Retinal pigment epithelial cell (primary cell): ENCODE data around the gene STN1.
A peak's percentile ranks its signal among the peaks of the same experiment; 100 is the strongest.
"Not testable (repeated sequence)": the region's sequence is repeated elsewhere in the genome, so short reads cannot be mapped to it uniquely, and the experiment has no call there.

Experiments
- DNase-seq: peaks from one replicate; pipeline ENCODE4 v3.0.0-alpha.2; 2010; ENCODE audit warnings: low read depth
- H3K4me3 ChIP-seq: 2 replicates; pipeline ENCODE4 v1.5.1; 2011; ENCODE audit warnings: mild to moderate bottlenecking, low read length, control low read depth, moderate library complexity
- TF ChIP-seq, protein P1 (sequence below): conservative IDR thresholded peaks from 2 replicates; pipeline ENCODE4 v1.5.1; 2011; ENCODE audit warnings: low read depth, low read length, control low read depth, inconsistent platforms

STN1 gene

DNA sequence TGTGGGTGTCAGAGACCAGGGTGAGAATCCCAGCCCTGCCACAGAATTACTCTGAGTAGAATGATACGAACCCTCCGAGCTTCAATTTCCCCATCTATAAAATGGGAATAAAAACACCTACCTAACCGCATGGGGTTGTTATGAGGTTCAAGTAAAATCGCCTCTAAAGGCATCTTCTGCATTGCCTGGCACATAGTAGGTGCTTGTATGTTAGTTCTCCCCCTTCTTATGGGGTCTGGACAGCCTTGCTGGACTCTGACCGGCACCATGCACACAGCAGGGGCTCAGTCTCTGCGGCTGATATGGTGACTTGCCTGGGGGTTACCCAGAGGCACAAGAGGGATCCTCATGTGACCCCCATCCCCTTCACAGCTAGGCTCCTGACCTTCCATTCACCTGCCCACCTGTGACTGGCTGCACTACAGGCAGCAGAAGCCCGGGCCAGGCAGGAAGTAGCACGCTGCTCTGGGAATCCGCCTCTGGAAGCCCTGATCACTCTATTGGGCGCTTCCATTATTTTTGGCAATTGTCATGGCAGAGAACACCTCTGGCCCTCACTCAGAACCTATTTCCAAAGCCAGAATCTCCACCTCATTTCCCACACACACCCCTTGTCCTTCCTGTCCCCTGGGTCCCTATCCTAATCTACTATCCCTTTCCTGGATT lies 68.6 kb downstream of the STN1 start:
- H3K4me3 ChIP-seq: no peak overlapping the region
- TF ChIP-seq, protein P1, sequence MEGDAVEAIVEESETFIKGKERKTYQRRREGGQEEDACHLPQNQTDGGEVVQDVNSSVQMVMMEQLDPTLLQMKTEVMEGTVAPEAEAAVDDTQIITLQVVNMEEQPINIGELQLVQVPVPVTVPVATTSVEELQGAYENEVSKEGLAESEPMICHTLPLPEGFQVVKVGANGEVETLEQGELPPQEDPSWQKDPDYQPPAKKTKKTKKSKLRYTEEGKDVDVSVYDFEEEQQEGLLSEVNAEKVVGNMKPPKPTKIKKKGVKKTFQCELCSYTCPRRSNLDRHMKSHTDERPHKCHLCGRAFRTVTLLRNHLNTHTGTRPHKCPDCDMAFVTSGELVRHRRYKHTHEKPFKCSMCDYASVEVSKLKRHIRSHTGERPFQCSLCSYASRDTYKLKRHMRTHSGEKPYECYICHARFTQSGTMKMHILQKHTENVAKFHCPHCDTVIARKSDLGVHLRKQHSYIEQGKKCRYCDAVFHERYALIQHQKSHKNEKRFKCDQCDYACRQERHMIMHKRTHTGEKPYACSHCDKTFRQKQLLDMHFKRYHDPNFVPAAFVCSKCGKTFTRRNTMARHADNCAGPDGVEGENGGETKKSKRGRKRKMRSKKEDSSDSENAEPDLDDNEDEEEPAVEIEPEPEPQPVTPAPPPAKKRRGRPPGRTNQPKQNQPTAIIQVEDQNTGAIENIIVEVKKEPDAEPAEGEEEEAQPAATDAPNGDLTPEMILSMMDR: no peak
- DNase-seq: no peak

DNA sequence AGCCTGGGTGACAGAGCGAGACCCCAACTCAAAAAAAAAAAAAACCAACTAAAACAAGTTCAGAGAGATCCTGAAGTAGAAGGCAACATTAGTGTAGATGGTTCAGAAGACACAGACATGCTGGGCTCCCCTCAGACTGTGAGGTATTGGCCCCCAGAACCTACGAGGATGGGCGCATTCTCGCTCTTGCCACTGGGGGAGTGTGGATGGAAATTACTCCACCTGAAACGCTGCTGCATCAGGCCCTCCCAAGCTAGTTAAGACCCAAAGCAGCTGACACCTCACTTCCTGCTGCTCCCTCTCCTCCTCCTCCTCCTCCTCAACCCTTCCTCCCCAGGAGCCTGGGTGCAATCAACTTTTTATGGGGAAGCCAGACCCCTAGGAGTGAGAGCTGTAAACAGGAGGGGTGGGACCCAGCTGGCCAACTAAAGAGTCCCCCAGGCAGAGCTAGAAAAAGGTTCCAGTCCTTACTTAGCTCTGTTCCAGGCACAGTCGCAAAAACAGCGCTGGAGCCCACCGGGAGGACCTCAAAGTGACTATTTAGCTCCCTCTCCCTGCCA lies 70.0 kb downstream of the STN1 start:
- TF ChIP-seq, protein P1: peak; percentile 47
- no peak for DNase-seq
- no peak overlapping the region for H3K4me3 ChIP-seq

DNA sequence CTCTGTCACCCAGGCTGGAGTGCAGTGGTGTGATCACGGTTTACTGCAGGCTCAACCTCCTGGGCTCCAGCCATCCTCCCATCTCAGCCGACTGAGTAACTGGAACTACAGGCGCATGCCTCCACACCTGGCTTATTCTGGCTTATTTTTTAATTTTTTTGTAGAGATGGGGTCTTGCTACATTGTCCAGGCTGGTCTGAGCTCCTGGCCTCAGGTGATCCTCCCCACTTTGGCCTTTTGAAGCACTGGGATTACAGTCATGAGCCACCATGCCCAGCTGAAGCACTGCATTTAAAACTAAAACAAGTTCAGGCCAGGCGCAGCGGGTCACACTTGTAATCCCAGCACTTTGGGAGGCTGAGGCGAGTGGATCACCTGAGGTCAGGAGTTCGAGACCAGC lies 70.6 kb downstream of the STN1 start:
- no peak overlapping the region for H3K4me3 ChIP-seq
- TF ChIP-seq, protein P1: no peak
- DNase-seq: no peak

DNA sequence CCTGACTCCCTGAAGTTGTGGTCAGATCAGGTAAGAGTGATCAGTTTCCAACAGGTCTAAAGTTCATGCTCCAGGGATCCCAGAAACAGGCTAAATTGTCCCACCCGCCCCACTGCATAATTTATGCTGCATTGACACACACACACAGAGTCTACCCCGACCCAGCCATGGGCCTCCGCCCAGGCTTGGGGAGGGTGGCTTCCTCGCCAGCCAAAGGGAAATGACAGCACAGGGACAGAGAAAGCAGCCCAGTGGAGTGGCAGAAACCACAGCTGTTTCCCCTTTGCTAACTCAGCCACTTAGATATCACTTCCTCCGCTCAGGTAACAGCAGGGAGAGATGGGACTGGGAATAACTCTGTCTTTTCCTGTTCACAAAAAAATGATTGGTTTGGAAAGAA lies 72.0 kb downstream of the STN1 start:
- H3K4me3 ChIP-seq: no peak overlapping the region
- TF ChIP-seq, protein P1: no peak
- DNase-seq: no peak

DNA sequence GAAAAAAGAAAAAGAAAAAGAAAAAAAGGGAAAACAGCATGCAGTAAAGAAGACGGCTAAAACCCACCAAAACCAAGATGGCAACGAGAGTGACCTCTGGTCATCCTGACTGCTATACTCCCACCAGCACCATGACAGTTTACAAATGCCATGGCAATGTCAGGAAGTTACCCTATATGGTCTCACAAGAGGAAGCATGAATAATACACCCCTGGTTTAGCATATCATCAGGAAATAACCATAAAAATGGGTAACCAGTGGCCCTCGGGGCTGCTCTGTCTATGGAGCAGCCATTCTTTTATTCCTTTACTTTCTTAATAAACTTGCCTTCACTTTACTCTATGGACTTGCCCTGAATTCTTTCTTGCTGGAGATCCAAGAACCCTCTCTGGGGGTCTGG lies 72.6 kb downstream of the STN1 start:
- H3K4me3 ChIP-seq, DNase-seq: not testable (repeated sequence)

DNA sequence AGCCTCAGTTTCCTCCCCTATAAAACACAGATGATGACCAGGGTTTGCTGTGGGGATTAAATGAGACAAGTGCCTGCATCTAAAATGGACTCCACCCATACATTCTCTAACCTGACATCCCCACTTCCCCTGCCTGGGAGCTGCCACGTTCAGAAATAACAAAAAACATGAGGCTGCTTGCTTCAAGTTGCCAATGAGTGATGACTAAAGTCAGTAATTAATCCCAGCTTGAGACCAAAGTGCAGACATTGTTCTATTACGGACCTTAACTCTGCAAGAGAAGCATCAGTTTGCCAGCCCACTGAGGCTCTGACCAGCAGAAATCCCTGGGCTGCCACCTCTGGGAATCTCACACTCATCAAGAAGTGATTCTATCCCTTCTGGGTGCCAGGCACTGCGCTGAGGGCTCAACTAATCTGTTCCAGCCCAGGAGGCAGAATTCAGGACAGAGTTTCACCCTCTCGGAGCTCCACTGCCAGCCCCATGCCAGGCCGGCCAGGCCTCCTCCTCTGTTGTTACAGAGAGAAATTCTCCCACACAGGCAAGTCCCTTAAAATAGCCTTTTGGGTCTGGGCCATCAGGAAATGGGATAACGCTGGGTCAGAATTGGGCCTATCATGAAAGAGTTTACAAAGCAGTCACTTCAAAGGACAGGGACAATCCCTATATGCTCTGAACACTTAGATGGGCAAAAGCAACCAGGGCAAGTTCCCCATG lies 74.0 kb downstream of the STN1 start:
- DNase-seq: no peak
- TF ChIP-seq, protein P1: no peak

DNA sequence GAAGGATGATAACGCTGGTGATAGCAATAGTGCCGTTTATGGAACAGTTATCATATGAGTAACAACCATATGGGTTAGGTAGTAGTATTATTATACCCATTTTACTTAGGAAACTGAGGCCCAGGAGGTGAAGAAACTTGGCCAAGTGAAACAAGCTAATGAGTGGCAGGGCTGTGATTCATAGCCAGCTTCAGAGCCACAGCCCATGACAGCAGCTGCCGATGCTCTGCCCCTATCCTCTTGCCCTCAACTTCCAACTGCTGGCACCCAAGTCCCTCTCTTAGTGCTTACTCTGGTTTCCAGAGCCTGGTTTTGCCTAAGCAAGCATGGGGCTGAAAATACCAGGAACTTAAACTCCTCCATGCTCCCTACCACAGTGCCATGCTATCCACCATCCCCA lies 74.9 kb downstream of the STN1 start:
- TF ChIP-seq, protein P1: no peak
- no peak for DNase-seq
- H3K4me3 ChIP-seq: no peak overlapping the region

More for the DNA sequence above, 74.0 kb downstream of the STN1 start:
- no peak overlapping the region for H3K4me3 ChIP-seq
